GM19372 (cell line): ENCODE results near the gene DNAJB8.

ENCODE experiments used
- ATAC-seq: cut with Tn5 transposase; IDR thresholded peaks from one replicate; pipeline ENCODE4 v1.9.1; 2021; ENCODE audit warnings: mild to moderate bottlenecking, low read depth, moderate library complexity; ENCODE audit not compliant: unreplicated experiment

DNAJB8 gene

GRCh38 chr3:128415773-128416577 lies 50.7 kb downstream of the DNAJB8 start:
- ATAC-seq = no peak

GRCh38 chr3:128415200-128415772 lies 51.4 kb downstream of the DNAJB8 start:
- no peak for ATAC-seq

GRCh38 chr3:128413413-128414205 lies 53.1 kb downstream of the DNAJB8 start:
- ATAC-seq = no peak

- ATAC-seq = no peak
Observed at GRCh38 chr3:128413003-128413370, 53.7 kb downstream of the DNAJB8 start.
